Subcutaneous adipose tissue (tissue), 4 donors: ENCODE measurements around the gene CT55. TPM values are rescaled to one million over a fixed set of nuclear protein-coding genes. Genes with fewer than 3 reads are reported as not detected.

ENCODE experiments used
- total RNA-seq, 4 donors: library from RNA; depleted of rRNA; stranded (reverse); fragments of >200 nt; gene quantifications; one replicate each; pipeline ENCODE4 v1.1.0, GENCODE V29; 2016
- TF ChIP-seq, protein P1 (sequence below): fragments of 450-650 bp; IDR thresholded peaks from one replicate; pipeline ENCODE4 v1.5.1; 2016; ENCODE audit warnings: low read depth, mild to moderate bottlenecking, control low read depth, antibody characterized with exemption, moderate library complexity

CT55 gene, protein sequence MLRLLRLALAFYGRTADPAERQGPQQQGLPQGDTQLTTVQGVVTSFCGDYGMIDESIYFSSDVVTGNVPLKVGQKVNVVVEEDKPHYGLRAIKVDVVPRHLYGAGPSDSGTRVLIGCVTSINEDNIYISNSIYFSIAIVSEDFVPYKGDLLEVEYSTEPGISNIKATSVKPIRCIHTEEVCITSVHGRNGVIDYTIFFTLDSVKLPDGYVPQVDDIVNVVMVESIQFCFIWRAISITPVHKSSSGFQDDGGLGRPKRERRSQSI
- total RNA-seq, result not detected

- TF ChIP-seq, protein P1, sequence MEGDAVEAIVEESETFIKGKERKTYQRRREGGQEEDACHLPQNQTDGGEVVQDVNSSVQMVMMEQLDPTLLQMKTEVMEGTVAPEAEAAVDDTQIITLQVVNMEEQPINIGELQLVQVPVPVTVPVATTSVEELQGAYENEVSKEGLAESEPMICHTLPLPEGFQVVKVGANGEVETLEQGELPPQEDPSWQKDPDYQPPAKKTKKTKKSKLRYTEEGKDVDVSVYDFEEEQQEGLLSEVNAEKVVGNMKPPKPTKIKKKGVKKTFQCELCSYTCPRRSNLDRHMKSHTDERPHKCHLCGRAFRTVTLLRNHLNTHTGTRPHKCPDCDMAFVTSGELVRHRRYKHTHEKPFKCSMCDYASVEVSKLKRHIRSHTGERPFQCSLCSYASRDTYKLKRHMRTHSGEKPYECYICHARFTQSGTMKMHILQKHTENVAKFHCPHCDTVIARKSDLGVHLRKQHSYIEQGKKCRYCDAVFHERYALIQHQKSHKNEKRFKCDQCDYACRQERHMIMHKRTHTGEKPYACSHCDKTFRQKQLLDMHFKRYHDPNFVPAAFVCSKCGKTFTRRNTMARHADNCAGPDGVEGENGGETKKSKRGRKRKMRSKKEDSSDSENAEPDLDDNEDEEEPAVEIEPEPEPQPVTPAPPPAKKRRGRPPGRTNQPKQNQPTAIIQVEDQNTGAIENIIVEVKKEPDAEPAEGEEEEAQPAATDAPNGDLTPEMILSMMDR, result no peak
Observed at GRCh38 chrX:135170877-135171519, at the start of gene CT55. Gene CT55 (minus strand): TSS chrX:135171398. CDS start chrX:135171171, 227 bp downstream.

DNA sequence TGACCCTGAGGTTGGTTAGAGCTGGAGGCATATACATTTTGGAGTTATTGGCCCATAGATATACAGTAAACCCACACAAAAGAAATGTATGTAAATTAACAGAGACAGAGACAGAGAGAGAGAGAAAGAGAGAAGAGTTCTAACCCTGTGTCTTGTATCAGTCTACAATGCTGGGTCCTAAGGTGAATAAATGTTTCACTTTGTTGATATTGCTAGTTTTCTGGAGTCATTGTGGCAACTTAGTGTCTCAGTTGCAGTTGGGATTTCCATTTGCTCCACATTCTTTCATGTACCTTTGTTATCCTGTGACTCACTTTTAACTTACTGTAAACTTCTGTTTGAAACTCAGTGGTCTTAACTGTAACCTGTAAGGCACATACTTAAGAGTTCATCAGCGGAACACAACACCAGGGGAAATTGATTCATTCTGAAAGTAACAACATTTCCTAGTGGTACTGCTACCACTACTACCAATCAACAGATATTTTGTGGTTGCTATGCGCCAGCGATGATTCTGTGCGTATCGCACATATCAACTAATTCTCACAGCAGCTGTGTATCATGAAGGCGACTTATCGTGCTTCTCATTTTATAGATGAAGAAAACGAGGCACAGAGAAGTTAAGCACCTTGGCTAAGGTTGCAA, 42.1 kb upstream of the CT55 start:
- TF ChIP-seq, protein P1, result no peak

DNA sequence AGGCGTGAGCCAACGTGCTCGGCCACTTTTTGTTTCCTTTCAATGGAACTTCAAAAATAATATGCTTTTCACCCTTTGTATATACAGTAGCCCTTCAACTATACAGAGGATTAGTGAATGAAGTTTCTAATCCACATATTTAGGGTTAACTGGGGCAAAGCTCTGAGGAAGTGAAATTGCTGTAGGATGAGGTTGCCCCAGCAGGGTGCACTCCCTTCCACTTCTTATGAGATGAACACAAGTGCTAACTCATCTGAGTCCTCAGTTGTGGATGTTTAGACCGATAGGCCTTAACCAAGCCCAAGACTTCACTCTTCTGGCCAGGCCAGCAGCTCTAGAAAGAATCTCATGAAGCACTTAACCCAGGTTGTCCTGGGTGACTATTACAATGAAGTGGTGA, 29.1 kb upstream of the CT55 start:
- TF ChIP-seq, protein P1, result no peak

- TF ChIP-seq, protein P1, result no peak
Observed at GRCh38 chrX:135194684-135195083, 23.5 kb upstream of the CT55 start.

GRCh38 chrX:135193740-135194139, 22.5 kb upstream of the CT55 start:
- TF ChIP-seq, protein P1, result no peak

DNA sequence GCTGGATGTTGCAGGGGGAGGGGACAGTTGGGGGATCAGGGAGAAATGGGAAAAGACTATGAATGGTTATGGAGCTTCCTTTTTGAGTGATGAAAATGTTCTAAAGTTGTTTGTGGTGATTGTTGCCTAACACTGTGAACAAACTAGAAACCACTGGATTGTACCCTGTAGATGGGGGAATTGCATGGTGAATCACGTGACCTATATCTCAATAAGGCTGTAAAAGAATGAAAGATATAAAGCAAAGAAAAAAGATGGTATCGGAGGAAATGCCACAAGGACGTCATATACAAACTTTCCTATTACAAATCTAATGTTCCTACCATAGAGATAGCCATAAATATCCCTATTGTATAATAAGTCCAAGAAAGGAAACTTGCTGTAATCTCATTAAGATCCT, 20.6 kb upstream of the CT55 start:
- TF ChIP-seq, protein P1, result no peak

DNA sequence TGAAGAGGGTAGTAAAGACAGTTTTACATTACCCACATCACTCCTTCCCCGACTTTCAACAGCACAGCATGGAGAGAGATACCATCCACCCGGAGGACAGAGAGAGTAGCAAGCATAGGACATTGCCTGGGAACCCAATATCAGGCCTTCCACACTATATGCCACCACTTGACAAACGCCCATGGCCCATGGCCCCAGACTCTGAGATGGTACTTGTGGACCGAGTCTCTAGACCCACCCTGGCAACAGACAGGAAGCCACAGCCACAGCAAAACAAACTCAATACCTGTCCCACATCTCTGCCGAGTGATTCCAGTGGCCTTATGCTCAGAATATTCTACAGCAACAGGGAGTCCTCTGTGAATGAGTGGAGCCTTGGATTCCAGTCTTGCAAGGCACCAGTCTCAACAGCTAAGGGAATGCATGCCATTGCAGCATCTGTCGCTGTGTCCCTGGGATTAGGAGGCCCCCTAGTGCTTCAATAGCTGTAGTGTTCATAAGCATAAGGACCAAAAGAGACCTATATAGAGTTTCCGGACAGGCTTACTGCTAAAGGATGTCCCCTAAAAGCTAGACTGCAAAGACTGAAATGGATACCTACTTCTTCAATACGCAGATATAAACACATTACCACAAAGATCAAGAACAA, 14.7 kb upstream of the CT55 start:
- TF ChIP-seq, protein P1, result no peak
